ENCODE data around the gene ENDOV. TPM values are rescaled to one million over a fixed set of nuclear protein-coding genes. Genes with fewer than 3 reads are reported as not detected.

ENDOV gene
- total and polyA plus RNA-seq, 9 donors, result 8.9 to 24.1 (median 20.8) TPM

DNA sequence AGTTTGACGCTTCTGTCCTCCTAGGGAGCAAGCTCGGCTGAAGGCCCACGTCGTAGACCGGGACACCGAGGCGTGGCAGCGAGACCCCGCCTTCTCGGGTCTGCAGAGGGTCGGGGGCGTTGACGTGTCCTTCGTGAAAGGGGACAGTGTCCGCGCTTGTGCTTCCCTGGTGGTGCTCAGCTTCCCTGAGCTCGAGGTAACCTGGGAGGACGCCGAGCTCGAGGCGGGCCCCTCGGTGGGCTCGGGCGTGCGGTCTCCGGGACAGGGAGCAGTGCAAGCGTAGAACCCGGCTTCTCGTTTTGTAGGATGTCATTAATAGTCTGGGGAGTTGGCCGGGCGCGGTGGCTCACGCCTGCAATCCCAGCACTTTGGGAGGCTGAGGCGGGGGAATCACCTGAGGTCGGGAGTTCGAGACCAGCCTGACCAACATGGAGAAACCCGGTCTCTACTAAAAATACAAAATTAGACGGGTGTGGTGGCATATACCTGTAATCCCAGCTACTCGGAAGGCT, 715 bp downstream of the ENDOV start:
- Histone ChIP-seq H3K27me3 (no peaks in the 10 kb centered on the region), H3K4me3 (peak overlapping the region; percentile 74), H3K9me3 (no peaks in the 10 kb centered on the region), H3K27ac (peak overlapping the region; percentile 94 to 96), H3K4me1 (ENCODE audit: insufficient read depth) (peaks cover 5% of the 10 kb centered on the region), H3K36me3 (no peaks in the 10 kb centered on the region)
- WGBS, 3 donors, result 4 to 9% (median 4%) methylated on average over 35 to 39 of the region's 39 CpGs
- TF ChIP-seq POLR2A (IDR thresholded peaks at IDR 0.05) (no peak), EP300 (IDR thresholded peaks at IDR 0.05) (no peak)
- TF ChIP-seq, protein P1, sequence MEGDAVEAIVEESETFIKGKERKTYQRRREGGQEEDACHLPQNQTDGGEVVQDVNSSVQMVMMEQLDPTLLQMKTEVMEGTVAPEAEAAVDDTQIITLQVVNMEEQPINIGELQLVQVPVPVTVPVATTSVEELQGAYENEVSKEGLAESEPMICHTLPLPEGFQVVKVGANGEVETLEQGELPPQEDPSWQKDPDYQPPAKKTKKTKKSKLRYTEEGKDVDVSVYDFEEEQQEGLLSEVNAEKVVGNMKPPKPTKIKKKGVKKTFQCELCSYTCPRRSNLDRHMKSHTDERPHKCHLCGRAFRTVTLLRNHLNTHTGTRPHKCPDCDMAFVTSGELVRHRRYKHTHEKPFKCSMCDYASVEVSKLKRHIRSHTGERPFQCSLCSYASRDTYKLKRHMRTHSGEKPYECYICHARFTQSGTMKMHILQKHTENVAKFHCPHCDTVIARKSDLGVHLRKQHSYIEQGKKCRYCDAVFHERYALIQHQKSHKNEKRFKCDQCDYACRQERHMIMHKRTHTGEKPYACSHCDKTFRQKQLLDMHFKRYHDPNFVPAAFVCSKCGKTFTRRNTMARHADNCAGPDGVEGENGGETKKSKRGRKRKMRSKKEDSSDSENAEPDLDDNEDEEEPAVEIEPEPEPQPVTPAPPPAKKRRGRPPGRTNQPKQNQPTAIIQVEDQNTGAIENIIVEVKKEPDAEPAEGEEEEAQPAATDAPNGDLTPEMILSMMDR (IDR thresholded peaks at IDR 0.05), result no peak
- intact Hi-C loops (cut with DNase I), result no loop called here
- no peak for DNase-seq

DNA sequence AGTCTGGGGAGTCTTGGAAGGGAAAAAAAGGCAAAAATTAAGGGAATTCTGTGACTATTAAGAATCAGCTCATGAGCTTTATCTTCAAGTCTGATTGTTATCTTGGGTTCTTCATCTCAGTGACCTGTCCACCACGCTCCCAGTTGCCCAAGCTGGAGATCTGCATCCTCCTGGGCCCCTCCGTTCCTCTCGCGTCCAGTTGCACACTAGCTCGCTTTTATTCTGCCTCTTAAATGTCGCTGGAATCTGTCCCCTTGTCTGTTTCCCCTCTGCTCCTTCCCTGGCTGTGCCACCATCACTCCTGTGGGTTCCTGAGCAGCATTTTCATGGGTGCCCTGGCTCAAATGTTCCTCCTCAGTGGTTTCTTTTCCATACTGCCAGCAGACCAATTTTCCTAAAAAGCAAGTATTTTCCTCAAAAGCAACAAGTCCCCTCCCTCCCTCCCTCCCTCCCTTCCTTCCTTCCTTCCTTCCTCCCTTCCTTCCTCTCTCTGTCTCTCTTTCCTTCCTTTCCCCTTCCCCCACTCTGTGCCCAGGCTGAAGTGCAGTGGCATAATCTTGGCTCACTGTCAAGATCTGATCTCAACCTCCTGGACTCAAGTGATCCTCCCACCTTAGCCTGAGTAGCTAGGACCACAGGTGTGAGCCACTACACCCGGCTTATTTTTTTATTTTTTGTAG, 1.4 kb downstream of the ENDOV start:
- H3K9me3 ChIP-seq, result no peaks in the 10 kb centered on the region
- H3K36me3 ChIP-seq, result no peaks in the 10 kb centered on the region
- WGBS, 3 donors, result 72 to 82% (median 76%) methylated on average over 7 of the region's 7 CpGs
- H3K27ac ChIP-seq, result no peak overlapping the region
- no peaks in the 10 kb centered on the region for H3K27me3 ChIP-seq
- TF ChIP-seq POLR2A (IDR thresholded peaks at IDR 0.05) (no peak), EP300 (IDR thresholded peaks at IDR 0.05) (no peak)
- TF ChIP-seq, protein P1 (IDR thresholded peaks at IDR 0.05), result no peak
- peak in 1 of 5 donors; percentile 9 for DNase-seq
- intact Hi-C loops (cut with DNase I), result no loop called here
- peak overlapping the region; percentile 74 for H3K4me3 ChIP-seq
- peaks cover 5% of the 10 kb centered on the region for H3K4me1 ChIP-seq (ENCODE audit: insufficient read depth)

DNA sequence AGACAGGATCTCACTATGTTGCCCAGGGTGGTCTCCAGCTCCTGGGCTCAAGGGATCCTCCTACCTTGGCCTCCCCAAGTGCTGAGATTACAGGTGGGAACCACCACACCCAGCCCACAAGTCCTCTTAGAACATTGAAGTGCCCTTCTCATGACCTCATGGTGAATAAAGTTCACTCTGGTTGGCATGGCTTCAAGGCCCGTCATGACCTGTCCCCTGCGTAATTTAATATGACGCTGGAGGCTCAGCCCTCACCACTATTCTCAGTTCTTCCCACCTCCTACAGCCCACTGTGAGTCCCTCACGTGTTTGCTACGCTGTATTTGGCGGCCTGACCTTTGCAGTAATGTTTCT, 1.9 kb downstream of the ENDOV start:
- 82% methylated on average over 6 of the region's 6 CpGs for WGBS, 3 donors
- Histone ChIP-seq H3K36me3 (no peaks in the 10 kb centered on the region), H3K27me3 (no peaks in the 10 kb centered on the region), H3K9me3 (no peaks in the 10 kb centered on the region), H3K4me1 (ENCODE audit: insufficient read depth) (peaks cover 5% of the 10 kb centered on the region), H3K4me3 (no peak overlapping the region), H3K27ac (no peak overlapping the region)
- intact Hi-C loops (cut with DNase I), result no loop called here
- TF ChIP-seq POLR2A (IDR thresholded peaks at IDR 0.05) (no peak), EP300 (IDR thresholded peaks at IDR 0.05) (no peak)
- TF ChIP-seq, protein P1 (IDR thresholded peaks at IDR 0.05), result no peak
- peak in 2 of 5 donors; percentile 14 to 25 for DNase-seq

DNA sequence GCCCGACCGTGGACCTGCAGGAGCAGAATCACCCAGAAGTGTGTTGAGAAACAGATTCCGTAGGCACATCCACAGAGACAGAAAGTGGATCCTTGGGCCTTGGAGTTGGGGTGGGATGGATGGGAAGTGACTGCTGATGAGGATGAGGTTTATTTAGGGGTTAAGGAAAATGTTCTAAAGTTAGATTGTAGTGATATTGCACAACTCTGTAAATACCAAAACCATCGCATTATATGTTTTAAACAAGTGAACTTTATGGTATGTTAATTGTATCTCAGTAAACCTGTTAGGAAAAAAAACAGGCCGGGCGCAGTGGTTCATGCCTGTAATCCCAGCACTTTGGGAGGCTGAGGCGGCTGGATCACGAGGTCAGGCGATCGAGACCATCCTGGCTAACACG, 3.6 kb downstream of the ENDOV start:
- Histone ChIP-seq H3K4me1 (ENCODE audit: insufficient read depth) (peaks cover 5% of the 10 kb centered on the region), H3K4me3 (no peak overlapping the region), H3K36me3 (no peaks in the 10 kb centered on the region), H3K27ac (no peak overlapping the region), H3K9me3 (no peaks in the 10 kb centered on the region), H3K27me3 (no peaks in the 10 kb centered on the region)
- no peak for DNase-seq
- intact Hi-C loops (cut with DNase I), result no loop called here
- 91 to 93% (median 93%) methylated on average over 11 of the region's 11 CpGs for WGBS, 3 donors
- TF ChIP-seq EP300 (IDR thresholded peaks at IDR 0.05) (no peak), POLR2A (IDR thresholded peaks at IDR 0.05) (no peak)
- TF ChIP-seq, protein P1 (IDR thresholded peaks at IDR 0.05), result no peak

Measured in ovary (tissue), 9 donors.